Neuronal stem cell (in vitro differentiated cells): Measurements from ENCODE around the gene TPRA1.

Source experiments
- DNase-seq: peaks from one replicate; pipeline ENCODE4 v3.0.0-alpha.2; 2013; ENCODE audit warnings: low spot score
- H2AFZ ChIP-seq: one replicate; pipeline ENCODE4 v1.6.1; 2013; ENCODE audit warnings: mild to moderate bottlenecking, low read length, inconsistent platforms
- H2AK5ac ChIP-seq: 2 replicates; pipeline ENCODE4 v1.6.1; 2013; ENCODE audit warnings: low read depth, mild to moderate bottlenecking, inconsistent platforms, low read length, moderate library complexity, mixed read lengths
- H2BK120ac ChIP-seq: 2 replicates; pipeline ENCODE4 v1.6.1; 2013; ENCODE audit warnings: low read depth, mild to moderate bottlenecking, inconsistent platforms, low read length, moderate library complexity, mixed read lengths
- H2BK12ac ChIP-seq: one replicate; pipeline ENCODE4 v1.6.1; 2013; ENCODE audit warnings: low read length, inconsistent platforms
- H2BK15ac ChIP-seq: 2 replicates; pipeline ENCODE4 v1.6.1; 2013; ENCODE audit warnings: mild to moderate bottlenecking, low read length, inconsistent platforms, mixed read lengths
- H2BK5ac ChIP-seq: one replicate; pipeline ENCODE4 v1.6.1; 2013; ENCODE audit warnings: inconsistent platforms, mild to moderate bottlenecking, low read length, moderate library complexity
- H3K14ac ChIP-seq: one replicate; pipeline ENCODE4 v1.6.1; 2013; ENCODE audit warnings: low read length, inconsistent platforms
- H3K18ac ChIP-seq: 2 replicates; pipeline ENCODE4 v1.6.1; 2013; ENCODE audit warnings: low read length, inconsistent platforms
- H3K23ac ChIP-seq: 2 replicates; pipeline ENCODE4 v1.6.1; 2013; ENCODE audit warnings: low read depth, mild to moderate bottlenecking, mixed read lengths, low read length, inconsistent platforms; ENCODE audit not compliant: poor library complexity
- H3K27ac ChIP-seq: replicated peaks from 3 replicates; pipeline ENCODE4 v1.5.1; 2013; ENCODE audit warnings: low read length, inconsistent platforms
- H3K27me3 ChIP-seq, 3 experiments: 2 replicates each; pipeline ENCODE4 v1.6.1; 2013; ENCODE audit warnings: low read length in 3 of 3, mild to moderate bottlenecking in 2 of 3, inconsistent platforms in 1 of 3, low read depth in 1 of 3, mixed read lengths in 1 of 3, moderate library complexity in 1 of 3; ENCODE audit not compliant: control insufficient read depth in 3 of 3, insufficient read depth in 3 of 3
- H3K36me3 ChIP-seq, 2 donors: replicated peaks in 1 of 2; 2 replicates each; pipeline ENCODE4 v1.6.1; 2013; ENCODE audit warnings: low read length in 2 of 2; ENCODE audit not compliant: control insufficient read depth in 2 of 2, insufficient read depth in 2 of 2
- H3K4ac ChIP-seq: 2 replicates; pipeline ENCODE4 v1.6.1; 2013; ENCODE audit warnings: inconsistent platforms, mild to moderate bottlenecking, low read length, moderate library complexity
- H3K4me1 ChIP-seq, 2 donors: 1 replicate in 1 of 2; 2 replicates in 1 of 2; pipeline ENCODE4 v1.6.1; 2013; ENCODE audit warnings: low read length in 2 of 2, low read depth in 1 of 2; ENCODE audit not compliant: control insufficient read depth in 2 of 2, insufficient read depth in 1 of 2
- H3K4me2 ChIP-seq: one replicate; pipeline ENCODE4 v1.6.1; 2013; ENCODE audit warnings: mild to moderate bottlenecking, low read length, inconsistent platforms; ENCODE audit not compliant: insufficient read depth, poor library complexity, severe bottlenecking
- H3K4me3 ChIP-seq, 2 donors: 2 replicates each; pipeline ENCODE4 v1.5.1; 2013; ENCODE audit warnings: low read length in 2 of 2, mild to moderate bottlenecking in 2 of 2, inconsistent platforms in 1 of 2, moderate library complexity in 1 of 2
- H3K79me1 ChIP-seq: one replicate; pipeline ENCODE4 v1.6.1; 2013; ENCODE audit warnings: low read depth, mild to moderate bottlenecking, inconsistent platforms, low read length, moderate library complexity
- H3K9ac ChIP-seq: one replicate; pipeline ENCODE4 v1.6.1; 2013; ENCODE audit warnings: mild to moderate bottlenecking, low read depth, low read length, inconsistent platforms; ENCODE audit not compliant: poor library complexity
- H3K9me3 ChIP-seq, 2 donors: replicated peaks in 1 of 2; 2 replicates each; pipeline versions ENCODE3 to v1.6.1; 2013; ENCODE audit warnings: low read length in 2 of 2, mild to moderate bottlenecking in 2 of 2, inconsistent platforms in 1 of 2, low read depth in 1 of 2, mixed read lengths in 1 of 2, moderate library complexity in 1 of 2; ENCODE audit not compliant: control insufficient read depth in 2 of 2, insufficient read depth in 1 of 2
- H4K8ac ChIP-seq: one replicate; pipeline ENCODE4 v1.6.1; 2013; ENCODE audit warnings: low read depth, mild to moderate bottlenecking, inconsistent platforms, low read length, moderate library complexity
- H4K91ac ChIP-seq: one replicate; pipeline ENCODE4 v1.6.1; 2013; ENCODE audit warnings: low read length, low read depth, mild to moderate bottlenecking, inconsistent platforms; ENCODE audit not compliant: poor library complexity
- WGBS, 2 donors: extraction: QIAGEN DNeasy Blood & Tissue Kit; methylation state at CpG; one replicate each; pipeline ENCODE4 v1.1.7; 2013; ENCODE audit warnings: missing lambda C conversion rate in 2 of 2, mixed read lengths in 1 of 2; ENCODE audit not compliant: insufficient read length in 2 of 2, insufficient replicate concordance in 1 of 2; ENCODE audit errors: extremely low coverage in 2 of 2; 5-methylcytosine and 5-hydroxymethylcytosine counted together

Gene TPRA1

DNA sequence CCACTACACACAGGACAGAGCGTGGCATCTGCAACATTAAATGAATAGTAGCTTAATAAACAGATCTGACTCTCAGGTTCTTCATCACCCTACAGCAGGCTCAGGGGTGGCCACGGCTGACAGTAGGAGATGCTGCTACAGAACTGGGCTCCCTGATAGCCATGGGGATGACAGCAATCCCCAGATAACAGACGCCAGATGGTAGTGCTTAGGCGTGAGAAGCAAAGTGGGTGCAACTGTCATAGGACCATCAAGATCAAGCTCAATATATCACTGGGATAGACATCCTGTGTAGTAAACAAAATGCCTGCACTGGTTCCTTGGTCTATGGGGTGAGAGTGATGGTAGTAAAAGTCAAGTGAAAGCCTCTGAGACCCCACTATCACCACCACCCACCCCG is 2.6 kb upstream of the TPRA1 start:
- H2BK15ac ChIP-seq: no peak overlapping the region
- H3K14ac ChIP-seq: no peak overlapping the region
- peaks cover 15 to 19% of the 10 kb centered on the region in 2 donors for H3K4me1 ChIP-seq
- no peaks in the 10 kb centered on the region for H3K27me3 ChIP-seq
- no peak overlapping the region for H3K9ac ChIP-seq
- no peaks in the 10 kb centered on the region for H3K9me3 ChIP-seq
- no peaks in the 10 kb centered on the region for H3K36me3 ChIP-seq
- no peak for DNase-seq
- H2AFZ ChIP-seq: no peak overlapping the region
- peaks cover 9% of the 10 kb centered on the region for H3K79me1 ChIP-seq
- H2BK120ac ChIP-seq: no peak overlapping the region
- no peak overlapping the region for H3K4me2 ChIP-seq
- no peak overlapping the region for H2BK5ac ChIP-seq
- no peak overlapping the region for H3K18ac ChIP-seq
- no peak overlapping the region for H2BK12ac ChIP-seq
- no peak overlapping the region for H2AK5ac ChIP-seq
- WGBS, 2 donors: no CpG with 5 or more reads among the region's 5 CpGs
- no peak overlapping the region for H4K8ac ChIP-seq
- H3K23ac ChIP-seq: no peak overlapping the region
- no peak overlapping the region for H3K27ac ChIP-seq
- H3K4me3 ChIP-seq: no peak overlapping the region
- H4K91ac ChIP-seq: no peak overlapping the region
- no peak overlapping the region for H3K4ac ChIP-seq

DNA sequence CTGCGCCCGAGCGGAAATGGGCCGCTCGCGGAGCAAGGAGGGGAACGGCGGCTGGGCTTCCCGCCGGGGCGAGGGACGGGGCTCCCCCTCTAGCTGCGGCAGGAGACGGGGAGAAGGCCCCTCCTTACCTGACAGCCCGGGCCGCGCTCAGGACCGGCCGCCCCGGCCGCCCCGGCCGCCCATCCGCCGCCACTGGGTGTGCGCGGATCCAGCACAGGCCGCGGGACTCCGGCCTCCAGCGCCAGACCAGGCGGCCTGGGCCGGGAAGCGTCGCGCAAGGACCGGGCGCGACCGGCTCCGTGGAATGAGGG is 296 bp downstream of the TPRA1 start:
- H4K91ac ChIP-seq: no peak overlapping the region
- WGBS, 2 donors: no CpG with 5 or more reads among the region's 41 CpGs
- peak overlapping the region; percentile 93 for H3K9ac ChIP-seq
- H2BK5ac ChIP-seq: peak overlapping the region; percentile 89
- H3K27ac ChIP-seq: peak overlapping the region; percentile 76
- H3K23ac ChIP-seq: peak overlapping the region; percentile 49
- peaks cover 16 to 21% of the 10 kb centered on the region in 2 donors for H3K4me1 ChIP-seq
- no peak overlapping the region for H2BK120ac ChIP-seq
- no peak overlapping the region for H2BK12ac ChIP-seq
- no peak overlapping the region for H3K4ac ChIP-seq
- peak overlapping the region; percentile 89 to 94 for H3K4me3 ChIP-seq
- H3K14ac ChIP-seq: peak overlapping the region; percentile 65
- H2AFZ ChIP-seq: peak overlapping the region; percentile 91
- H3K79me1 ChIP-seq: peaks cover 13% of the 10 kb centered on the region
- H3K18ac ChIP-seq: peak overlapping the region; percentile 88
- H3K27me3 ChIP-seq: no peaks in the 10 kb centered on the region
- H3K9me3 ChIP-seq: no peaks in the 10 kb centered on the region
- no peak overlapping the region for H2BK15ac ChIP-seq
- H3K36me3 ChIP-seq: peaks cover 0 to 3% of the 10 kb centered on the region in 2 donors
- H4K8ac ChIP-seq: no peak overlapping the region
- peak overlapping the region; percentile 79 for H3K4me2 ChIP-seq
- DNase-seq: no peak
- H2AK5ac ChIP-seq: no peak overlapping the region

DNA sequence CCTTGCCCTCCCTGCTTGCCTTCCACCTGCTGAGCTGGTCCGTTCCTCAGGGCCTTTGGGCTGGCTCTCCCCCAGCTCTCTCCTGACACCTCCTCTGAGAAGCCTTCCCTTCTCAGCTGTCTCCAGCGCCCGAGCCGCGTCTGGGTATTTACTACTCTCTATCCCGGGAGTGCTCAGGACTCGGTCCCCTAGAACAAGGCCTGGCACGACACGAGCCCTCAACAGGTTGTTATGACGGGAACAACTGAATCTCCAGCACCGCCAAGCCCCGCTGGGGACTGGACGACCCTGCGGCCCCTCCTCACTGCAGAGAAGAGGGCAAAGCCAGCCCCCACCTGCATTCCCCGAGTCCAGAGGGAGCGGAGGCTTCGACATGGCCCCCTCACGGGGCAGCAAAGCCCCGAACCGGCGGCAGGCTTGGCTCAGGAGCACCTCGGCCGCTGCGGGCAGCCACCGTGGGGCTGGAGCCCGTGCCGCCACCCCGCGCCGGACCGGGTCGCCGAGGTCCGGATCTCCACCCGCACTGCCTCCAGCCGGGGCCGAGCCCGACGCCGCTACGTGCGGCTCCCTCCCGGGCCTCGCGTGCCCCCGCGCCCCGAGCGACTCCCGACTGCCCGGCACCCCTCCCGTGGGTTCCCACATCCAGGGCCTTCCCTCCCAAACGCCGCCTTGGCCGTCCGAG is 792 bp downstream of the TPRA1 start:
- Histone ChIP-seq H3K27ac (no peak overlapping the region), H3K4me1 (peaks cover 18 to 21% of the 10 kb centered on the region in 2 donors), H3K14ac (peak overlapping the region; percentile 65), H4K8ac (no peak overlapping the region), H3K4ac (no peak overlapping the region), H3K27me3 (no peaks in the 10 kb centered on the region), H3K9me3 (no peaks in the 10 kb centered on the region), H2BK15ac (peak overlapping the region; percentile 24), H3K79me1 (peaks cover 13% of the 10 kb centered on the region), H3K4me3 (peak overlapping the region; percentile 89 to 94), H3K9ac (peak overlapping the region; percentile 93), H2BK120ac (no peak overlapping the region), H2BK12ac (no peak overlapping the region), H2BK5ac (peak overlapping the region; percentile 89), H3K23ac (peak overlapping the region; percentile 58), H3K36me3 (peaks cover 0 to 3% of the 10 kb centered on the region in 2 donors), H2AFZ (peak overlapping the region; percentile 91), H2AK5ac (peak overlapping the region; percentile 25), H3K4me2 (peak overlapping the region; percentile 79), H3K18ac (peak overlapping the region; percentile 88), H4K91ac (no peak overlapping the region)
- DNase-seq: no peak
- WGBS, 2 donors: no CpG with 5 or more reads among the region's 56 CpGs

DNA sequence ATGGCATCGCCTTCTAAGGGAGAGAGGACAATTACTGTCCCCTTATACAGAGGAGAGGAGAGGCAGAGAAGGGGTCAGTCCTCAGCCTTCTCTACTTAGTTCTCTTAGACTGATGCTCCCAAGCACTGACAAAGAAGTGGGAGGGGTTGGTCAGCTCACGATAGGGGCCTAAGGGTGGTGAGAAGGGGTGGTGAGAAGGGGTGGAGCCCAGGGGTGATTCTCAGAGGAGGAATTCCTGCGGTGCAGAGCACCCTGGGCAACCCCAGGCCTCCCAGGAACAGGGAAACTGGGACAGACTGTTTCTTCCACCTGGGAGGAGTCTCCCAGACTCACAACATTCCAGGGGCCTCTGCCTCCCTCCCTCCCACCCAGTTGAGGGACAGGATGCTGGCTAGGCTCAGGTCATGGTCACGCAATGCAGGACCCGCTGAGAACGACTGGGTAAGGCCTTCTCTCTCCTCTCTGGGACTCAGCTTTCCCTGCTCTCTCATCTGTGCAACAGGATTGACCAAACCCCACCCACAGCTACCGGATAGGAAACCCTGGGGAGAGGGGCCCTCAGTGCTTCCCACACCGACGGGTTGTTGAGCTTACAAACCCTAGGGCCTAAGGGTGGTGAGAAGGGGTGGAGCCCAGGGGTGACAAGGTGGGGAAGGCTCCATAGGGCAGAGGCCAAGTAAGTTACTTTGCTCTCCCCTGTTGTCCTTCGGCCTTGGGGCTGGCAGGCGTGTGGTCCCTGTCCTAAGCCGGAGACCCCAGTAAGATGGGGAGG is 1.5 kb downstream of the TPRA1 start:
- H3K27ac ChIP-seq: no peak overlapping the region
- peak overlapping the region; percentile 24 for H2BK15ac ChIP-seq
- peak overlapping the region; percentile 79 for H3K4me2 ChIP-seq
- no peak overlapping the region for H2BK5ac ChIP-seq
- H3K4ac ChIP-seq: no peak overlapping the region
- H3K36me3 ChIP-seq: peaks cover 0 to 4% of the 10 kb centered on the region in 2 donors
- no peaks in the 10 kb centered on the region for H3K9me3 ChIP-seq
- H2AFZ ChIP-seq: peak overlapping the region; percentile 91
- WGBS, 2 donors: no CpG with 5 or more reads among the region's 12 CpGs
- peak overlapping the region; percentile 89 to 94 for H3K4me3 ChIP-seq
- peak overlapping the region; percentile 12 for H3K18ac ChIP-seq
- H2BK12ac ChIP-seq: no peak overlapping the region
- H3K23ac ChIP-seq: no peak overlapping the region
- peaks cover 19 to 21% of the 10 kb centered on the region in 2 donors for H3K4me1 ChIP-seq
- no peak overlapping the region for H4K8ac ChIP-seq
- no peak overlapping the region for H4K91ac ChIP-seq
- H3K79me1 ChIP-seq: peaks cover 13% of the 10 kb centered on the region
- peak overlapping the region; percentile 65 for H3K14ac ChIP-seq
- H2BK120ac ChIP-seq: no peak overlapping the region
- DNase-seq: no peak
- peak overlapping the region; percentile 93 for H3K9ac ChIP-seq
- H2AK5ac ChIP-seq: peak overlapping the region; percentile 25
- no peaks in the 10 kb centered on the region for H3K27me3 ChIP-seq
